GM18907 (cell line): Measurements from ENCODE around the gene IGFBP5.

Experiments
- ATAC-seq: cut with Tn5 transposase; IDR thresholded peaks from one replicate; pipeline ENCODE4 v1.9.1; 2021; ENCODE audit warnings: mild to moderate bottlenecking, moderate library complexity; ENCODE audit not compliant: unreplicated experiment

The IGFBP5 gene

GRCh38 chr2:216666461-216667233, 28.7 kb downstream of the IGFBP5 start:
- ATAC-seq = peak; percentile 79

GRCh38 chr2:216665717-216666116, 29.6 kb downstream of the IGFBP5 start:
- ATAC-seq = no peak

GRCh38 chr2:216665242-216665641, 30.1 kb downstream of the IGFBP5 start:
- ATAC-seq = no peak

GRCh38 chr2:216664593-216665034, 30.7 kb downstream of the IGFBP5 start:
- ATAC-seq = no peak

GRCh38 chr2:216663846-216664245, 31.5 kb downstream of the IGFBP5 start:
- ATAC-seq = no peak

GRCh38 chr2:216663106-216663505, 32.2 kb downstream of the IGFBP5 start:
- ATAC-seq = no peak

GRCh38 chr2:216661639-216662375, 33.5 kb downstream of the IGFBP5 start:
- ATAC-seq = no peak

- ATAC-seq = no peak
Measured at GRCh38 chr2:216661051-216661450, 34.3 kb downstream of the IGFBP5 start.

- ATAC-seq = no peak
Measured at GRCh38 chr2:216660496-216660895, 34.9 kb downstream of the IGFBP5 start.

GRCh38 chr2:216659276-216659675, 36.1 kb downstream of the IGFBP5 start:
- ATAC-seq = no peak

- no peak for ATAC-seq
Measured at GRCh38 chr2:216658757-216659156, 36.6 kb downstream of the IGFBP5 start.

GRCh38 chr2:216657980-216658379, 37.4 kb downstream of the IGFBP5 start:
- no peak for ATAC-seq

GRCh38 chr2:216657086-216657855, 38.1 kb downstream of the IGFBP5 start:
- no peak for ATAC-seq

GRCh38 chr2:216654528-216655052, 40.8 kb downstream of the IGFBP5 start:
- no peak for ATAC-seq

GRCh38 chr2:216653931-216654365, 41.4 kb downstream of the IGFBP5 start:
- no peak for ATAC-seq

- ATAC-seq = no peak
Measured at GRCh38 chr2:216653093-216653799, 42.1 kb downstream of the IGFBP5 start.

GRCh38 chr2:216652566-216652965, 42.8 kb downstream of the IGFBP5 start:
- ATAC-seq = no peak

- no peak for ATAC-seq
Measured at GRCh38 chr2:216651351-216651881, 43.9 kb downstream of the IGFBP5 start.

GRCh38 chr2:216650626-216651257, 44.6 kb downstream of the IGFBP5 start:
- ATAC-seq = no peak

GRCh38 chr2:216649574-216649973, 45.8 kb downstream of the IGFBP5 start:
- ATAC-seq = no peak
